Measurements from ENCODE around the gene TTC24. TPM values are rescaled to one million over a fixed set of nuclear protein-coding genes. Genes with fewer than 3 reads are reported as not detected.
"Not testable (repeated sequence)": the region's sequence is repeated elsewhere in the genome, so short reads cannot be mapped to it uniquely, and the experiment has no call there.

TTC24 gene
- total RNA-seq, 8 experiments from 2014 or later: 0.14 to 1.9 (median 0.58) TPM; not detected in 4

GRCh38 chr1:156582388-156583017 lies 3.0 kb downstream of the TTC24 start:
- WGBS, 10 experiments: 52 to 100% (median 85%) methylated on average over 1 to 6 of the region's 9 CpGs; no CpG with 5 or more reads in 6 of the 10 experiments
- no peak overlapping the region for H3K27ac ChIP-seq
- in situ Hi-C loops (cut with MboI; ENCODE audit: low pct_unique_long_range_greater_than_20kb in 2 of 9, low sequenced_read_pairs in 9 of 9, unreplicated experiment in 9 of 9): no loop called here

GRCh38 chr1:156583821-156584622 lies 4.5 kb downstream of the TTC24 start:
- no peak overlapping the region for H3K4me3 ChIP-seq
- peak; percentile 56 to 81 (median 68) for ATAC-seq (replicated peaks in 6 of 8)

More at GRCh38 chr1:156582388-156583017, 3.0 kb downstream of the TTC24 start:
- no peak overlapping the region for H3K4me3 ChIP-seq
- H3K4me1 ChIP-seq (replicated peaks in 1 of 2): peaks cover 11 to 15% of the 10 kb centered on the region in 2 donors
- ATAC-seq (replicated peaks in 6 of 8): peak in 1 of 8 experiments; percentile 23

GRCh38 chr1:156584813-156585212 lies 5.3 kb downstream of the TTC24 start:
- H3K4me3 ChIP-seq: no peak overlapping the region
- ATAC-seq (replicated peaks in 6 of 8): peak in 2 of 8 experiments; percentile 23 to 59
- in situ Hi-C loops (cut with MboI; ENCODE audit: low pct_unique_long_range_greater_than_20kb in 2 of 9, low sequenced_read_pairs in 9 of 9, unreplicated experiment in 9 of 9): no loop called here

More at GRCh38 chr1:156583821-156584622, 4.5 kb downstream of the TTC24 start:
- Histone ChIP-seq H3K27ac (no peak overlapping the region), H3K4me1 (replicated peaks in 1 of 2) (peaks cover 0 to 2% of the 10 kb centered on the region in 2 donors)
- in situ Hi-C loops (cut with MboI; ENCODE audit: low pct_unique_long_range_greater_than_20kb in 2 of 9, low sequenced_read_pairs in 9 of 9, unreplicated experiment in 9 of 9): no loop called here
- 0 to 47% (median 27%) methylated on average over 4 to 12 of the region's 20 CpGs; no CpG with 5 or more reads in 2 of the 10 experiments for WGBS, 10 experiments

GRCh38 chr1:156586323-156586722 lies 6.8 kb downstream of the TTC24 start:
- Histone ChIP-seq H3K4me3 (no peak overlapping the region), H3K4me1 (replicated peaks in 1 of 2) (peaks cover 5 to 9% of the 10 kb centered on the region in 2 donors), H3K27ac (no peak overlapping the region)
- 20 to 100% (median 72%) methylated on average over 1 to 4 of the region's 4 CpGs; no CpG with 5 or more reads in 4 of the 10 experiments for WGBS, 10 experiments
- in situ Hi-C loops (cut with MboI; ENCODE audit: low pct_unique_long_range_greater_than_20kb in 2 of 9, low sequenced_read_pairs in 9 of 9, unreplicated experiment in 9 of 9): no loop called here
- no peak for ATAC-seq (replicated peaks in 6 of 8)

More at GRCh38 chr1:156584813-156585212, 5.3 kb downstream of the TTC24 start:
- WGBS, 10 experiments: 33 to 80% (median 66%) methylated on average over 2 to 11 of the region's 11 CpGs; no CpG with 5 or more reads in 2 of the 10 experiments
- no peak overlapping the region for H3K27ac ChIP-seq
- H3K4me1 ChIP-seq (replicated peaks in 1 of 2): peaks cover 0 to 2% of the 10 kb centered on the region in 2 donors

GRCh38 chr1:156586892-156587477 lies 7.5 kb downstream of the TTC24 start:
- ATAC-seq (replicated peaks in 6 of 8): no peak
- in situ Hi-C loops (cut with MboI; ENCODE audit: low pct_unique_long_range_greater_than_20kb in 2 of 9, low sequenced_read_pairs in 9 of 9, unreplicated experiment in 9 of 9): no loop called here
- peaks cover 5 to 9% of the 10 kb centered on the region in 2 donors for H3K4me1 ChIP-seq (replicated peaks in 1 of 2)
- H3K27ac ChIP-seq: no peak overlapping the region
- no peak overlapping the region for H3K4me3 ChIP-seq
- 0 to 100% (median 65%) methylated on average over 1 to 2 of the region's 3 CpGs; no CpG with 5 or more reads in 3 of the 10 experiments for WGBS, 10 experiments

- in situ Hi-C loops (cut with MboI; ENCODE audit: low pct_unique_long_range_greater_than_20kb in 2 of 9, low sequenced_read_pairs in 9 of 9, unreplicated experiment in 9 of 9); H3K27ac ChIP-seq; H3K4me3 ChIP-seq; ATAC-seq (replicated peaks in 6 of 8): not testable (repeated sequence)
- peaks cover 11 to 17% of the 10 kb centered on the region in 2 donors for H3K4me1 ChIP-seq (replicated peaks in 1 of 2)
- WGBS, 10 experiments: 33 to 100% (median 88%) methylated on average over 1 to 8 of the region's 8 CpGs; no CpG with 5 or more reads in 1 of the 10 experiments
Measured at GRCh38 chr1:156587927-156588326, 8.4 kb downstream of the TTC24 start.

- no peak for ATAC-seq (replicated peaks in 6 of 8)
- 48 to 100% (median 80%) methylated on average over 1 to 5 of the region's 5 CpGs; no CpG with 5 or more reads in 1 of the 10 experiments for WGBS, 10 experiments
- Histone ChIP-seq H3K4me1 (replicated peaks in 1 of 2) (peaks cover 19 to 25% of the 10 kb centered on the region in 2 donors), H3K4me3 (no peak overlapping the region), H3K27ac (no peak overlapping the region)
- in situ Hi-C loops (cut with MboI; ENCODE audit: low pct_unique_long_range_greater_than_20kb in 2 of 9, low sequenced_read_pairs in 9 of 9, unreplicated experiment in 9 of 9): no loop called here
Measured at GRCh38 chr1:156589546-156589945, 10.0 kb downstream of the TTC24 start.

GRCh38 chr1:156590326-156591180 lies 11.0 kb downstream of the TTC24 start:
- ATAC-seq (replicated peaks in 6 of 8): no peak
- H3K4me3 ChIP-seq: peak overlapping the region; percentile 52 to 83 (median 75)
- 48 to 100% (median 92%) methylated on average over 2 to 9 of the region's 10 CpGs; no CpG with 5 or more reads in 2 of the 10 experiments for WGBS, 10 experiments
- no peak overlapping the region for H3K27ac ChIP-seq
- in situ Hi-C loops (cut with MboI; ENCODE audit: low pct_unique_long_range_greater_than_20kb in 2 of 9, low sequenced_read_pairs in 9 of 9, unreplicated experiment in 9 of 9): no loop called here
- peaks cover 20 to 28% of the 10 kb centered on the region in 2 donors for H3K4me1 ChIP-seq (replicated peaks in 1 of 2)

GRCh38 chr1:156591181-156591431 lies 11.6 kb downstream of the TTC24 start:
- in situ Hi-C loops (cut with MboI; ENCODE audit: low pct_unique_long_range_greater_than_20kb in 2 of 9, low sequenced_read_pairs in 9 of 9, unreplicated experiment in 9 of 9): no loop called here
- 0 to 56% (median 16%) methylated on average over 1 to 6 of the region's 6 CpGs; no CpG with 5 or more reads in 2 of the 10 experiments for WGBS, 10 experiments
- H3K4me1 ChIP-seq (replicated peaks in 1 of 2): peaks cover 20 to 28% of the 10 kb centered on the region in 2 donors
- peak overlapping the region; percentile 52 to 83 (median 75) for H3K4me3 ChIP-seq
- no peak for ATAC-seq (replicated peaks in 6 of 8)
- H3K27ac ChIP-seq: peak overlapping the region; percentile 16 to 27

GRCh38 chr1:156591432-156592157 lies 12.1 kb downstream of the TTC24 start, which contains the start of gene NAXE:
TSS of gene NAXE (plus strand) at chr1:156591776. CDS start at chr1:156591805, 29 bp downstream.
- H3K4me3 ChIP-seq: peak within 1 kb of the TSS; percentile 52 to 83 (median 75)
- H3K27ac ChIP-seq: peak within 1 kb of the TSS; percentile 40 to 53
- ATAC-seq (replicated peaks in 6 of 8): peak; percentile 93 to 98 (median 96)
- peaks cover 20 to 28% of the 10 kb centered on the region in 2 donors for H3K4me1 ChIP-seq (replicated peaks in 1 of 2)
- in situ Hi-C loops (cut with MboI; ENCODE audit: low pct_unique_long_range_greater_than_20kb in 2 of 9, low sequenced_read_pairs in 9 of 9, unreplicated experiment in 9 of 9): no loop called here
- 0 to 1% (median 0%) methylated on average over 11 to 18 of the region's 60 CpGs; no CpG with 5 or more reads in 7 of the 10 experiments for WGBS, 10 experiments

- peak overlapping the region in 1 of 2 donors; percentile 53 for H3K27ac ChIP-seq
- H3K4me3 ChIP-seq: peak overlapping the region; percentile 52 to 83 (median 75)
- in situ Hi-C loops (cut with MboI; ENCODE audit: low pct_unique_long_range_greater_than_20kb in 2 of 9, low sequenced_read_pairs in 9 of 9, unreplicated experiment in 9 of 9): no loop called here
- WGBS, 10 experiments: 33 to 93% (median 71%) methylated on average over 1 to 8 of the region's 16 CpGs; no CpG with 5 or more reads in 3 of the 10 experiments
- H3K4me1 ChIP-seq (replicated peaks in 1 of 2): peaks cover 20 to 28% of the 10 kb centered on the region in 2 donors
- no peak for ATAC-seq (replicated peaks in 6 of 8)
Measured at GRCh38 chr1:156592158-156592909, 12.8 kb downstream of the TTC24 start.

Measured in motor neuron (in vitro differentiated cells).